Posterior vena cava (tissue), 2 donors: ENCODE measurements around the gene H1-8. TPM values are rescaled to one million over a fixed set of nuclear protein-coding genes. Genes with fewer than 3 reads are reported as not detected.
"Not testable (repeated sequence)": the region's sequence is repeated elsewhere in the genome, so short reads cannot be mapped to it uniquely, and the experiment has no call there.

Experiments used
- DNase-seq: peaks from one replicate; pipeline ENCODE4 v3.0.0-alpha.2; 2020; ENCODE audit warnings: low spot score
- intact Hi-C, 2 donors: fragments of 100-400 bp; cut with DNase I; formaldehyde crosslinking; loops; one replicate each; pipeline versions ENCODE4 v1.14.1 to v1.14.2; 2022 to 2023
- total RNA-seq, 2 donors: library from RNA; stranded (reverse); fragmentation: NEBNext Ultra II Directional; extraction: Animal tissue kit (Norgen Biotek cat#: 25700); gene quantifications; one replicate each; pipeline ENCODE4 v1.2.1, GENCODE V29; 2021
- donor health status: DM: yes; HTN: yes; CAD: no.
- donor health status: DM: yes; HTN: yes; CAD: no.

The H1-8 gene
- total RNA-seq, 2 donors from 2014 or later = not detected

- intact Hi-C loops = no loop called here
- no peak for DNase-seq
Observed at GRCh38 chr3:129513705-129514104, 29.3 kb upstream of the H1-8 start.

DNA sequence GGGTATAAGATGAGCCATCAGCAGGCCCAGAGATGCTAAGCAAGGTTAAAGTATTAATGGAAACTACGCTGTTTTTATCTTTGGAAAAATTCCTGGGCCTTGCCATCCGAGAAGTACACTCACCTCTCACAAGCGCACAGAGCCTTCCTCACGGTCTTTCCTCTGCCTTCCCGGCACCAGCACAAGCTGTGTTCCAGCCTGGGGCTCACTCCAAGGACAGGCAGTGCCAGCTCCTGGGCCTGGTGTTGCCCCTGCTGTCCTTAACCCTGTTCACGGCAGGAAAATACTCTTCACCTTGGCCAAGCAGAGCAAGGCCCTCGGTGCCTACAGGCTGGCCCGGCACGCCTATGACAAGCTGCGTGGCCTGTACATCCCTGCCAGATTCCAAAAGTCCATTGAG is 28.9 kb upstream of the H1-8 start:
- DNase-seq = no peak
- intact Hi-C loops = no loop called here

GRCh38 chr3:129514563-129514962 is 28.4 kb upstream of the H1-8 start:
- DNase-seq = no peak
- intact Hi-C loops = no loop called here

GRCh38 chr3:129515108-129515820 is 27.7 kb upstream of the H1-8 start:
- DNase-seq, intact Hi-C loops: not testable (repeated sequence)

- intact Hi-C loops = not testable (repeated sequence)
Observed at GRCh38 chr3:129515821-129516432, 27.0 kb upstream of the H1-8 start.

GRCh38 chr3:129517516-129517915 is 25.5 kb upstream of the H1-8 start:
- intact Hi-C loops = no loop called here
- no peak for DNase-seq

More at GRCh38 chr3:129515821-129516432, 27.0 kb upstream of the H1-8 start:
- not testable (repeated sequence) for DNase-seq

GRCh38 chr3:129518038-129518561 is 24.9 kb upstream of the H1-8 start:
- intact Hi-C loops = no loop called here
- DNase-seq = no peak

DNA sequence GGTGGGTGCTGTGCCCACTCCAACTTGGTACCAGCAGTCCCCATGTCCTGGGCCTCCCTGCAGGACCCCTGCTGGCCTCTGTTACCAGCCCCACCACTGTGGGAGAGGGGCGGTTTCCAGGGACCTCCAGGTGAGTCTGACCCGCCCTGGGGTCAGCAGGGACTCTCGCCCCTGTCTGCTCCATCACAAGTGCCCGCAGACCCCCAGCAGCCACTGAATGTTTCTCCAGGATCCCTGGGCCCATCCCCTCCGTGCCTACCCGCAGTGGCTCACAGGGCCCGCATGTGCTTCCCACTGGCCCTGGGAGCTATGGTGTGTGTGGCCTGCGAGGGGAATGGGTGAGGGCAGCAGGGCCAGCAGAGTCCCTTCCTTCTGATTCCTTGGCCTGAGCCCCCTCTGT is 24.4 kb upstream of the H1-8 start:
- intact Hi-C loops = no loop called here

DNA sequence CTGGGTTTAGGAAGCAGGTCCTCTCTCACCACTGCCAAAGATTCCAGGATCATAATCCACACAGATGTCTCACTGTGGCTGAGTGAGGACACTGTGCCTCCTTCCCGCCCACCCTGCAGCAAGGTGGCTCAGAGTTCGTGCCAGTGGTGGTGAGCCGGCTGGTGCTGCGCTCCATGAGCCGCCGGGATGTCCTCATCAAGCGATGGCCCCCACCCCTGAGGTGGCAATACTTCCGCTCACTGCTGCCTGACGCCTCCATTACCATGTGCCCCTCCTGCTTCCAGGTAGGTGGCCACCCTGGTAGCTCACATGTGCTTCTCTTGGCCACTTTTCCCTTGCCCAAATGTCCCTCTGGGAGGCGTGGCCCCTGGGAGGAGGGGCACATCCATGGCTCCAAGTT is 23.5 kb upstream of the H1-8 start:
- intact Hi-C loops = no loop called here
- no peak for DNase-seq

More for the DNA sequence above, 24.4 kb upstream of the H1-8 start:
- no peak for DNase-seq

DNA sequence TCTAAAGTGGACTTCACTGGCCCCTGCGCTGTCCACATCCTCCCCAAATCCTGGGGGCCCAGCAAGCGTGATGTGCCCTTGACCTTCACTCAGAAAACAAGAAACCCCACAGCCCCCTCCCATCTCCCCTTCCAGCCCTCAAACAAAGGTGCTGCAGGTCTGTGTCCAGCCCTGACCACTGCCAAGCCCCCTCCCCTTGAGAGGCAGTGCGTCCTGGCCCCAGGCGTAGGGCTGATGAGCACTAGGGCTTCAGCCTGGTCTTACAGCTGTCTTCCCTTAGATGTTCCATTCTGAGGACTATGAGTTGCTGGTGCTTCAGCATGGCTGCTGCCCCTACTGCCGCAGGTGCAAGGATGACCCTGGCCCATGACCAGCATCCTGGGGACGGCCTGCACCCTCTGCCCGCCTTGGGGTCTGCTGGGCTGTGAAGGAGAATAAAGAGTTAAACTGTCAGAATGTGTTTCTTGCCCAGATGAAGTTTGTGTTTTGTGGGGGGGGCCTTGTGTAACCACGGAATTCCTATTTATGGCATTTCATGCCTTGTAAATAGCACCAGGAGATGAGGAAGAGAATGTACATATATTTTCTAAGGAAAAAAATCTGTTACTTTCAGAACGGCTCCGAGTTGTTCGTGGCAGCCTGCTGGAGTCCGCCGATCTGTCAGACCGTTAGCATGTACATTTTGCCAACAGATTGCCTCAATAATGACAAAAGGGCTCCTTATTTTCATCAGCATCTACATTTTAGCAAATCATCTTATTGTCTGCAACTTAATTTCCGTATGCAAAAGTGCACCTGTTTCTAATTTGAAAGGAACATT is 22.9 kb upstream of the H1-8 start:
- intact Hi-C loops = no loop called here

GRCh38 chr3:129520960-129521359 is 22.0 kb upstream of the H1-8 start:
- no peak for DNase-seq
- intact Hi-C loops = no loop called here

More for the DNA sequence above, 22.9 kb upstream of the H1-8 start:
- DNase-seq = no peak

DNA sequence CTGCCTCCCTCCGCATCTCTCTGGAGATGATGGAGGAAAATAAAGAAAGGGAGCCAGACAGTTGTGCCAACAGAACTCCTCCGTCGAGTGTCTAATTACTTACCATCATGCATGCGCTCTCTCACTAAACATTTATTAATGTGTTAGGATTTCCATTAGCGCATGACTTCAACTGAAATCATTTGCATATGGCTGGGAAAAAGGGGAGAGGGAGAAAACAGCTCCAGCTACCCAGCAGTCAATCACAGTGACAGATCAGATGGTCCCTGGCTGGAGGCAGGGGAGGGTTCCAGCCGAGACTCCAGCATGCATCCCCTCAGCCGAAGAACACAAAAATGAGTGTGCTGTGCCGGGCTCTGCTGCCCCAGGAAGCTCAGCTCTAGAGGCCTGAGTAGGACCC is 21.4 kb upstream of the H1-8 start:
- intact Hi-C loops = no loop called here
- no peak for DNase-seq

GRCh38 chr3:129522953-129523352 is 20.0 kb upstream of the H1-8 start:
- intact Hi-C loops = no loop called here
- no peak for DNase-seq

DNA sequence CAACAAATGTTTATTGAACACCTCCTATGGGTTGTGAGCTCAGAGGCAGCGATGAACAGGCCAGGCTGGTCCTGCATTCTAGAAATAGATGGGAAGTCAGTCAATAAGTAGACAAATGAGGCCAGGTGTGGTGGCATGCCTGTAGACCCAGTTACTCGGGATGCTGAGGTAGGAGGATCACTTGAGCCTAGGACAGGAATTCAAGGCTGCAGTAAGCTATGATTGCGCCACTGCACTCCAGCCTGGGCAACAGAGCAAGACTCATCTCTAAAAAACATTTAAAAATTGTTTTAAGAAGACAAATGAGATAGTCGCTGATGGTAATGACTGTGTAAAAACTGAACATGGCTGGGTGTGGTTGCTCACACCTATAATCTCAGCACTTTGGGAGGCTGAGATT is 18.9 kb upstream of the H1-8 start:
- no peak for DNase-seq
- intact Hi-C loops = no loop called here

DNA sequence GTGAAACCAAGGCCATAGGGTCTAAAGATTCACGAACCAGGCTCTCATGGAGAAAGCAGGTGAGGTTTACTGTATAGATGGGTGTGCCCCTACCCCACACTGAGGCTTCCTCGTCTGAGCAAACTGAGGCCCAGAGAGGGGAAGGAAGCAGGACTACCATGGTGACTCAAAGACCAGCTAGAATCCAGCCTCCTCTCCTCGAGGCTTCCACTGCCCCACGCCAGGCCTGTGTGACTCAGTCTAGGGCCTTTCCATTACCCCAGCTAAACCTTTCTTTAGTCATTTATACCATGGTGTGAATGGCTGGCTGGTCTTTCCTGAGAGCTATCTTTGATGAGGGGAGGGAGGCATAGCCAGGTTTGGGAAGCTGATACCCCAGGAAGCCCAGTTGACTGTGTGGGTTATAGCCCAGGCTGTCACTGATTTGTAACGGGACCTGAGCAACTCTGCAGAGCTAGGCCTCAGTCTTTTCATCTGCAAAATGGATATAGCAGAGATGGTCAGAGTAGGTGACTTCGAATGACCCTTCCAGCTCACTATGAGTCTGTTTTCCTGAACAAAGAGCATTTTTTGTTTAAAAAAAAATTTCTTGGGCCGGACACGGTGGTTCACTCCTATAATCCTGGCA is 17.5 kb upstream of the H1-8 start:
- no peak for DNase-seq
- intact Hi-C loops = no loop called here

DNA sequence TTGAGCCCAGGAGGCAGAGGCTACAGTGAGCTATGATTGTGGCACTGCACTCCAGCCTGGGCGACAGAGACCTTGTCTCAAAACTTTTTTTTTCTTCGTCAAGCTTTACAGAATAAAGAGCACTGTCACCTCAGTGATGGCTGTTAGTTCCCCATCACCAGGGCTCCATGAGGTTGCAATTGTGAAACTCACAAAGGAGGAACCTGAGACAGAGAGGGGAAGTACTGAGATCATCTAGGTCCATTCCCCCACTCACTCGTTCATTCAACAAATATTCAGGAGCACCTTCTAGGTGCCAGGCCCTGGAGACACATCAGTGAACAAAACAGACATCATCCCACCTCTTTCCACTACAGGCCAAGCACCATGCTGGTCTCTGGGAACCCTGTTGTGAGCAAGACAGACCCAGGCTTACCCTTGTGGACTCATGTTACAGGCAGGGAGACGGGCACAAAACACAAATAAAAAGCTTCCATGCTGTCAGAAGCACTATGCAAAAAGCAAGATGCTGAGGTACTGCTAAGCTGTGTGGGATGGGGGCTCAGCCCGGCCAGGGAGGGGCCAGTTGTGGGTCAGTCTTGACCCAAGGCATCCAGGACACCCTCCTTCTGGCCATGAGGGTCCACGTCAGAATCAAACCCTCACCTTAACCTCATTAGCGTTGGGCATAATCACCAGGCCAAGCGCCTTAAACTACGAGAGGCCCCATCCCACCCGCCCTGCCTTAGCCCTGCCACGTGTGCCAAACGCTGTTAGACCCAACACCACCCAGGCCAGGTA is 16.7 kb upstream of the H1-8 start:
- intact Hi-C loops = no loop called here

DNA sequence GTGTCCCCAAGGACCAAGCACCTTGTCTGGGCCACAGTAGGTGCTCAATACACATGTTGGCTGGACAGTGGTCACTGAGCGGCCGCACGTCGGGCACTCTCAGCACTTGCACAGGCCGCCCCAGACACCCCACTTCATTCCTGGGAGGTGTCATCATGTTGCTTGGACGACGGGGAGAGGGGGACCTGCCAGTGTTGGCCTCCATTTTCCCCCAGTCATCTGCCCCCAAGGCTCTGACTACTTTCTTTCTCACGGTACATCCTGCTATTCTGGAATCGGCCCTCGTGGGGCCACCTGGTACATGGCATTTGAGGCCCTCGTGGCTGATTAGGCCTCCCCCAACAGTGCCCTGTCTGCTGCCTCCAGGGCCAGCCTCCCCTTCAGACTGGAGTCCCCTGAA is 15.7 kb upstream of the H1-8 start:
- DNase-seq = no peak
- intact Hi-C loops = no loop called here

More for the DNA sequence above, 16.7 kb upstream of the H1-8 start:
- no peak for DNase-seq

GRCh38 chr3:129528589-129529100 is 14.3 kb upstream of the H1-8 start, which contains the start of gene RHO:
Gene RHO, plus strand, starts transcription at chr3:129528639. Its CDS starts 95 bp downstream, at chr3:129528734.
- intact Hi-C loops = no loop called here
- DNase-seq = no peak
